SJSA1 (cell line): ENCODE results near the gene ARHGAP8. TPM values are rescaled to one million over a fixed set of nuclear protein-coding genes. Genes with fewer than 3 reads are reported as not detected.
A peak's percentile ranks its signal among the peaks of the same experiment; 100 is the strongest.

Source experiments
- DNase-seq, 2 experiments: peaks; one replicate each; pipeline ENCODE4 v3.0.0-alpha.2; 2015 to 2020; ENCODE audit warnings: low spot score in 2 of 2, low read depth in 1 of 2
- H3K27ac ChIP-seq: fragments of 250-450 bp; sonication (Bioruptor Pico); 2 replicates; pipeline ENCODE4 v1.5.1; 2020; ENCODE audit warnings: mild to moderate bottlenecking, moderate library complexity
- H3K27me3 ChIP-seq: fragments of 250-450 bp; sonication (Bioruptor Pico); replicated peaks from 2 replicates; pipeline ENCODE4 v1.5.1; 2020; ENCODE audit warnings: mild to moderate bottlenecking, moderate library complexity
- H3K36me3 ChIP-seq: fragments of 250-450 bp; sonication (Bioruptor Pico); 2 replicates; pipeline ENCODE4 v1.5.1; 2020; ENCODE audit warnings: mild to moderate bottlenecking
- H3K4me1 ChIP-seq: fragments of 250-450 bp; sonication (Bioruptor Pico); replicated peaks from 2 replicates; pipeline ENCODE4 v1.6.1; 2021; ENCODE audit warnings: mild to moderate bottlenecking
- H3K4me3 ChIP-seq: fragments of 250-450 bp; sonication (Bioruptor Pico); 2 replicates; pipeline ENCODE4 v1.5.1; 2020; ENCODE audit warnings: mild to moderate bottlenecking
- H3K9me3 ChIP-seq: fragments of 250-450 bp; sonication (Bioruptor Pico); replicated peaks from 2 replicates; pipeline ENCODE4 v1.5.1; 2020; ENCODE audit warnings: mild to moderate bottlenecking
- total RNA-seq: library from RNA; depleted of rRNA; stranded (reverse); fragments of >200 nt; shearing (Covaris generic); gene quantifications from 2 replicates; pipeline ENCODE4 v1.2.3, GENCODE V29; 2014

ARHGAP8 gene
- total RNA-seq, 1 experiment from 2014 or later, result not detected

GRCh38 chr22:44730490-44731356 is 21.7 kb upstream of the ARHGAP8 start:
- no peak for DNase-seq

GRCh38 chr22:44731357-44731970 is 20.9 kb upstream of the ARHGAP8 start:
- no peaks in the 10 kb centered on the region for H3K9me3 ChIP-seq

More at GRCh38 chr22:44730490-44731356, 21.7 kb upstream of the ARHGAP8 start:
- no peaks in the 10 kb centered on the region for H3K9me3 ChIP-seq
- no peaks in the 10 kb centered on the region for H3K27me3 ChIP-seq
- H3K27ac ChIP-seq, result no peak overlapping the region
- H3K36me3 ChIP-seq, result no peaks in the 10 kb centered on the region
- no peaks in the 10 kb centered on the region for H3K4me1 ChIP-seq
- no peak overlapping the region for H3K4me3 ChIP-seq

GRCh38 chr22:44732017-44732561 is 20.3 kb upstream of the ARHGAP8 start:
- DNase-seq, result no peak
- Histone ChIP-seq H3K36me3 (no peaks in the 10 kb centered on the region), H3K9me3 (no peaks in the 10 kb centered on the region), H3K27ac (no peak overlapping the region), H3K4me1 (0 out of 2 replicates have a peak, but pooled peaks cover 3% of the 10 kb centered on the region), H3K4me3 (no peak overlapping the region), H3K27me3 (no peaks in the 10 kb centered on the region)

More at GRCh38 chr22:44731357-44731970, 20.9 kb upstream of the ARHGAP8 start:
- H3K36me3 ChIP-seq, result no peaks in the 10 kb centered on the region
- 0 out of 2 replicates have a peak, but pooled peaks cover 3% of the 10 kb centered on the region for H3K4me1 ChIP-seq
- H3K27ac ChIP-seq, result no peak overlapping the region
- no peaks in the 10 kb centered on the region for H3K27me3 ChIP-seq
- no peak overlapping the region for H3K4me3 ChIP-seq
- no peak for DNase-seq

- Histone ChIP-seq H3K9me3 (no peaks in the 10 kb centered on the region), H3K4me1 (0 out of 2 replicates have a peak, but pooled peaks cover 3% of the 10 kb centered on the region), H3K4me3 (no peak overlapping the region), H3K27ac (no peak overlapping the region), H3K27me3 (no peaks in the 10 kb centered on the region), H3K36me3 (no peaks in the 10 kb centered on the region)
- DNase-seq, result no peak
Observed at GRCh38 chr22:44732661-44733060, 19.7 kb upstream of the ARHGAP8 start.

- no peak for DNase-seq
- no peak overlapping the region for H3K4me3 ChIP-seq
- no peak overlapping the region for H3K27ac ChIP-seq
- 0 out of 2 replicates have a peak, but pooled peaks cover 3% of the 10 kb centered on the region for H3K4me1 ChIP-seq
- no peaks in the 10 kb centered on the region for H3K9me3 ChIP-seq
- H3K27me3 ChIP-seq, result no peaks in the 10 kb centered on the region
- no peaks in the 10 kb centered on the region for H3K36me3 ChIP-seq
Observed at GRCh38 chr22:44733426-44734106, 18.8 kb upstream of the ARHGAP8 start.

GRCh38 chr22:44734278-44734677 is 18.1 kb upstream of the ARHGAP8 start:
- Histone ChIP-seq H3K27ac (no peak overlapping the region), H3K9me3 (no peaks in the 10 kb centered on the region), H3K4me3 (no peak overlapping the region), H3K27me3 (no peaks in the 10 kb centered on the region), H3K4me1 (peaks cover 4% of the 10 kb centered on the region), H3K36me3 (no peaks in the 10 kb centered on the region)
- no peak for DNase-seq

GRCh38 chr22:44734801-44735517 is 17.4 kb upstream of the ARHGAP8 start:
- no peak overlapping the region for H3K27ac ChIP-seq
- H3K27me3 ChIP-seq, result no peaks in the 10 kb centered on the region
- no peaks in the 10 kb centered on the region for H3K36me3 ChIP-seq
- H3K9me3 ChIP-seq, result no peaks in the 10 kb centered on the region
- H3K4me3 ChIP-seq, result no peak overlapping the region
- H3K4me1 ChIP-seq, result peaks cover 11% of the 10 kb centered on the region
- no peak for DNase-seq

- H3K9me3 ChIP-seq, result no peaks in the 10 kb centered on the region
- H3K36me3 ChIP-seq, result no peaks in the 10 kb centered on the region
- H3K4me1 ChIP-seq, result peaks cover 13% of the 10 kb centered on the region
- no peak overlapping the region for H3K27ac ChIP-seq
- H3K4me3 ChIP-seq, result no peak overlapping the region
- DNase-seq, result peak; percentile 66 to 79
- H3K27me3 ChIP-seq, result no peaks in the 10 kb centered on the region
Observed at GRCh38 chr22:44735518-44736428, 16.6 kb upstream of the ARHGAP8 start.

- Histone ChIP-seq H3K4me1 (peaks cover 13% of the 10 kb centered on the region), H3K4me3 (no peak overlapping the region), H3K27me3 (no peaks in the 10 kb centered on the region), H3K27ac (no peak overlapping the region), H3K9me3 (no peaks in the 10 kb centered on the region), H3K36me3 (no peaks in the 10 kb centered on the region)
- DNase-seq, result no peak
Observed at GRCh38 chr22:44736581-44737405, 15.6 kb upstream of the ARHGAP8 start.

- H3K36me3 ChIP-seq, result no peaks in the 10 kb centered on the region
- H3K9me3 ChIP-seq, result no peaks in the 10 kb centered on the region
- no peak overlapping the region for H3K4me3 ChIP-seq
- no peak for DNase-seq
- peaks cover 13% of the 10 kb centered on the region for H3K4me1 ChIP-seq
- H3K27me3 ChIP-seq, result no peaks in the 10 kb centered on the region
- H3K27ac ChIP-seq, result no peak overlapping the region
Observed at GRCh38 chr22:44737406-44738346, 14.7 kb upstream of the ARHGAP8 start.

GRCh38 chr22:44738347-44738715 is 14.0 kb upstream of the ARHGAP8 start:
- no peak for DNase-seq
- Histone ChIP-seq H3K9me3 (no peaks in the 10 kb centered on the region), H3K4me1 (peaks cover 13% of the 10 kb centered on the region), H3K4me3 (no peak overlapping the region), H3K36me3 (no peaks in the 10 kb centered on the region), H3K27ac (no peak overlapping the region), H3K27me3 (no peaks in the 10 kb centered on the region)
